ENCODE results near the gene RCAN2.

Gene RCAN2

DNA sequence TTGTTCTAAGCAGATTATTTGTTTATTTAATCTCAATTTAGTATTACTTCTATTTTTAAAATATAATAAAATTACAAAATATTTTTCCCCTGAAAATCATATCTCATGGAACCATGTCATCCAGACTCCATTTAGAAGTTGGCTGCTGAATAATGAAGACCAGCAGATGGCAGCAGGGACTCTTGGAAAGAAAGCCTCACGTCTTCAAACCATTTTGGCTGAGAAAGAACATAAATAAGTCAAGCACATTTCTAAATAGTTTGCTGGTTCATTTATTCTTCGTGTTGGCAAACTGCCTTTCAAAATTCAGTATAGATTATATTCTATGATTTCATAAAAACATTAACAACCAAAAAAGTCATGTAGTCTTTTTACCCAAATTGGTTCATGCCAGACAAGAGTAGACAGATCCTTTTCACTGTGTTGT is 71.7 kb downstream of the RCAN2 start:
- Histone ChIP-seq H3K4me1 (ENCODE audit: control insufficient read depth in 1 of 2, insufficient read depth in 1 of 2, low read depth in 1 of 2, low read length in 1 of 2) (peaks cover 3 to 8% of the 10 kb centered on the region in 2 experiments), H3K4me3 (ENCODE audit: low read depth in 1 of 2, low read length in 1 of 2) (no peak overlapping the region), H3K27ac (no peak overlapping the region), H3K36me3 (no peaks in the 10 kb centered on the region), H3K27me3 (no peaks in the 10 kb centered on the region), H3K9me3 (no peaks in the 10 kb centered on the region)
- TF ChIP-seq, protein P1, sequence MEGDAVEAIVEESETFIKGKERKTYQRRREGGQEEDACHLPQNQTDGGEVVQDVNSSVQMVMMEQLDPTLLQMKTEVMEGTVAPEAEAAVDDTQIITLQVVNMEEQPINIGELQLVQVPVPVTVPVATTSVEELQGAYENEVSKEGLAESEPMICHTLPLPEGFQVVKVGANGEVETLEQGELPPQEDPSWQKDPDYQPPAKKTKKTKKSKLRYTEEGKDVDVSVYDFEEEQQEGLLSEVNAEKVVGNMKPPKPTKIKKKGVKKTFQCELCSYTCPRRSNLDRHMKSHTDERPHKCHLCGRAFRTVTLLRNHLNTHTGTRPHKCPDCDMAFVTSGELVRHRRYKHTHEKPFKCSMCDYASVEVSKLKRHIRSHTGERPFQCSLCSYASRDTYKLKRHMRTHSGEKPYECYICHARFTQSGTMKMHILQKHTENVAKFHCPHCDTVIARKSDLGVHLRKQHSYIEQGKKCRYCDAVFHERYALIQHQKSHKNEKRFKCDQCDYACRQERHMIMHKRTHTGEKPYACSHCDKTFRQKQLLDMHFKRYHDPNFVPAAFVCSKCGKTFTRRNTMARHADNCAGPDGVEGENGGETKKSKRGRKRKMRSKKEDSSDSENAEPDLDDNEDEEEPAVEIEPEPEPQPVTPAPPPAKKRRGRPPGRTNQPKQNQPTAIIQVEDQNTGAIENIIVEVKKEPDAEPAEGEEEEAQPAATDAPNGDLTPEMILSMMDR (IDR thresholded peaks at IDR 0.05), result no peak

- H3K27ac ChIP-seq, result no peak overlapping the region
- no peaks in the 10 kb centered on the region for H3K36me3 ChIP-seq
- H3K4me1 ChIP-seq (ENCODE audit: control insufficient read depth in 1 of 2, insufficient read depth in 1 of 2, low read depth in 1 of 2, low read length in 1 of 2), result no peaks in the 10 kb centered on the region
- H3K9me3 ChIP-seq, result no peaks in the 10 kb centered on the region
- no peaks in the 10 kb centered on the region for H3K27me3 ChIP-seq
- TF ChIP-seq, protein P1 (IDR thresholded peaks at IDR 0.05), result no peak
- no peak overlapping the region for H3K4me3 ChIP-seq (ENCODE audit: low read depth in 1 of 2, low read length in 1 of 2)
Measured at GRCh38 chr6:46414398-46414797, 76.9 kb downstream of the RCAN2 start.

- Histone ChIP-seq H3K4me3 (ENCODE audit: low read depth in 1 of 2, low read length in 1 of 2) (no peak overlapping the region), H3K9me3 (no peaks in the 10 kb centered on the region), H3K27me3 (no peaks in the 10 kb centered on the region), H3K4me1 (ENCODE audit: control insufficient read depth in 1 of 2, insufficient read depth in 1 of 2, low read depth in 1 of 2, low read length in 1 of 2) (no peaks in the 10 kb centered on the region), H3K27ac (no peak overlapping the region), H3K36me3 (no peaks in the 10 kb centered on the region)
- TF ChIP-seq, protein P1 (IDR thresholded peaks at IDR 0.05), result no peak
Measured at GRCh38 chr6:46412662-46413061, 78.6 kb downstream of the RCAN2 start.

DNA sequence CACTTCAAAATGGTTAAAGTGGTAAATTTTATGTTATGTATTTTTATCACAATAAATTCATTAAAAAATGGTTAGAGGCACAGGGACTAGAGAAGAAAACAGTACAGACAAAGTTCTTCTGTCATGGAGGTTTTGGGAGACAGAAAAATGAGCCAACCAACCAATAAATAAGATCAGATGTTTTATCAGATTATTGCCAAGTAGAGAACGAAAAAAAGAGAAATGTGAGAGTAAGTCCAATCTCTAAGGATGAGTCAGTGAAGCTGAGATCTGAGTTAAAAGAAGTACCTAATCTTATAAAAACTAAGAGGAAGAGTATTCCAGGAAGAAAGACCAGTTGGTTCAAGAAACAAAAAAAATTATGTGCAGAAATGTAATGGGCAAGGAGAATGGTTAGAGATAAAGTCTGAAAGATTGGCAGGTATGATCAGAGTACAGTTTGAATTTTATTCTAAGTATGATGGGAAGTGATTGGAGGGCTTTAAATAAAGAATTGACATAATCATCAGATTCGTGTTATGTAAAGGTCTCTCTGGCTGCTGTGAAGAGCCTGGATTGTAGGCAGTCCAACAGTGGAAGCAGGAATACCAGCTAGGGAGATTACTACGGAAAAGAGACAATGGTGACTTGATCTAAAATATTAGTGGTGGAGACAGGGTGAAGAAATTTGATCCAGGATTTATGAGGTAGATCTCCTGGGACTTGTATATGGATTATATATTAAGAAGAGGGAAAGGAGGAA is 79.6 kb downstream of the RCAN2 start:
- no peak overlapping the region for H3K4me3 ChIP-seq (ENCODE audit: low read depth in 1 of 2, low read length in 1 of 2)
- H3K27me3 ChIP-seq, result no peaks in the 10 kb centered on the region
- no peaks in the 10 kb centered on the region for H3K9me3 ChIP-seq
- H3K4me1 ChIP-seq (ENCODE audit: control insufficient read depth in 1 of 2, insufficient read depth in 1 of 2, low read depth in 1 of 2, low read length in 1 of 2), result no peaks in the 10 kb centered on the region
- H3K36me3 ChIP-seq, result no peaks in the 10 kb centered on the region
- no peak overlapping the region for H3K27ac ChIP-seq
- TF ChIP-seq, protein P1 (IDR thresholded peaks at IDR 0.05), result no peak

DNA sequence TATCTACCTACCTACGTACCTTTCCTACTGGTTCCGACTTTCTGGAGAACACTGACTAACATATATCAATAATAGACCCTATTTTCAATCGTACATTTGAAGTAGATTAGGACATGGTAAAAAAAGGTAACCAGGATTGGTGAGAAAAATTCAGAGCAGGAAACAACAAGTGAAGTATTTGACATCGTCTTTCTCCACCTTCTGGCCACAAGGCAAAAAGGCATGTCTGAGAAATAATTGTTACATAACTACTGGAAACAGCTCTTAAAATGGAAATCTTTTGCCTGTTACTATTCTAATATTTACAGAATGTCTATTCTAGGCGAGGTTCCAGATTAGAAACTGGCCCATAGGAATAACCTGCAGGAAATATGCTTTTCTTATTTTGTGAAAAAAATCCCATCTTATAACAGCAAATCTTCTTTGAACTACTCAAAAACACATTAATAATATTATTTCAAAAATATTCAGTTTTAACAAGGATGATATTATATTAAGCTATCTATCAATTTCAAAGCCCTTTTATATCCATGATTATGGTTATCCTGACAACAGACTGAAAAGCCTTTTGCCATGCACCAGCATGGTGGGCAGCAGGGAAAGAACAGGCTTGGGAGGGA is 80.8 kb downstream of the RCAN2 start:
- H3K27me3 ChIP-seq, result no peaks in the 10 kb centered on the region
- no peak overlapping the region for H3K27ac ChIP-seq
- TF ChIP-seq, protein P1 (IDR thresholded peaks at IDR 0.05), result no peak
- H3K4me1 ChIP-seq (ENCODE audit: control insufficient read depth in 1 of 2, insufficient read depth in 1 of 2, low read depth in 1 of 2, low read length in 1 of 2), result no peaks in the 10 kb centered on the region
- H3K4me3 ChIP-seq (ENCODE audit: low read depth in 1 of 2, low read length in 1 of 2), result no peak overlapping the region
- H3K36me3 ChIP-seq, result no peaks in the 10 kb centered on the region
- H3K9me3 ChIP-seq, result no peaks in the 10 kb centered on the region
